GM12878 (cell line): ENCODE measurements around the gene SAYSD1. TPM values are rescaled to one million over a fixed set of nuclear protein-coding genes. Genes with fewer than 3 reads are reported as not detected.
A peak's percentile ranks its signal among the peaks of the same experiment; 100 is the strongest.
"Not testable (repeated sequence)": the region's sequence is repeated elsewhere in the genome, so short reads cannot be mapped to it uniquely, and the experiment has no call there.

Source experiments
- ATAC-seq: fragments of 200-7000 bp; cut with Tn5 transposase; 3 replicates; pipeline ENCODE4 v1.9.1; 2020; ENCODE audit warnings: mild to moderate bottlenecking, moderate library complexity
- BruUV-seq: library from RNA; stranded (reverse); fragments of 400-500 nt; replicated peaks from 2 replicates; lab custom pipeline; 2021; lab: Mats Ljungman, UMichigan
- CTCF ChIA-PET: fragments of 300-600 bp; sonication (Branson Sonifier 250); formaldehyde crosslinking; extraction: SDS; loops from one replicate; lab custom pipeline; 2021; ENCODE audit warnings: inconsistent platforms; lab: Yijun Ruan, JAX
- POLR2A ChIA-PET: fragments of 350-600 bp; formaldehyde crosslinking; extraction: SDS; loops from one replicate; lab custom pipeline; 2021; ENCODE audit warnings: inconsistent platforms; lab: Charles Lee
- RAD21 ChIA-PET: fragments of 300-600 bp; sonication (Branson Sonifier 250); formaldehyde crosslinking; loops from one replicate; lab custom pipeline; 2023; ENCODE audit warnings: antibody characterized with exemption; ENCODE audit not compliant: unreplicated experiment; lab: Charles Lee
- SMC1A ChIA-PET: fragments of 300-600 bp; sonication (Branson Sonifier 250); formaldehyde crosslinking; loops from one replicate; lab custom pipeline; 2023; ENCODE audit not compliant: unreplicated experiment, uncharacterized antibody; lab: Charles Lee
- DNase-seq: peaks from one replicate; pipeline ENCODE4 v3.0.0-alpha.2; 2011; ENCODE audit warnings: low read depth, low spot score
- FAIRE-seq: peaks from 3 replicates; lab custom pipeline; 2011; peaks lifted over from hg19 to GRCh38; lab: Jason Lieb, UNC
- H2AFZ ChIP-seq: 2 replicates; pipeline ENCODE4 v1.6.0; 2011; ENCODE audit warnings: low read depth, low read length, control low read depth; ENCODE audit not compliant: control insufficient read depth
- H3K27ac ChIP-seq: 2 replicates; pipeline ENCODE4 v1.5.1; 2011; ENCODE audit warnings: control low read depth; ENCODE audit not compliant: control insufficient read depth, insufficient read depth
- H3K27me3 ChIP-seq, 2 experiments: replicated peaks in 1 of 2; 2 replicates each; pipeline versions ENCODE4 v1.6.0 to v1.6.1; 2011; ENCODE audit warnings: low read length in 1 of 2; ENCODE audit not compliant: control insufficient read depth in 2 of 2, insufficient read depth in 2 of 2
- H3K36me3 ChIP-seq, 2 experiments: 2 replicates each; pipeline ENCODE4 v1.5.1; 2011; ENCODE audit warnings: low read length in 1 of 2; ENCODE audit not compliant: control insufficient read depth in 2 of 2, insufficient read depth in 2 of 2
- H3K4me1 ChIP-seq: 2 replicates; pipeline ENCODE4 v1.6.1; 2011; ENCODE audit warnings: mild to moderate bottlenecking, low read length, moderate library complexity, mixed read lengths; ENCODE audit not compliant: control insufficient read depth, insufficient read depth
- H3K4me2 ChIP-seq: 2 replicates; pipeline ENCODE4 v1.6.0; 2011; ENCODE audit warnings: control low read depth; ENCODE audit not compliant: control insufficient read depth, insufficient read depth
- H3K4me3 ChIP-seq: fragments of 200-600 bp; sonication (generic); 2 replicates; pipeline ENCODE4 v1.5.1; 2016
- H3K79me2 ChIP-seq: 2 replicates; pipeline ENCODE4 v1.6.0; 2011; ENCODE audit warnings: low read length; ENCODE audit not compliant: control insufficient read depth, insufficient read depth
- H3K9ac ChIP-seq: 2 replicates; pipeline ENCODE4 v1.8.0; 2011; ENCODE audit warnings: low read length, control low read depth, mixed read lengths; ENCODE audit not compliant: control insufficient read depth, insufficient read depth
- H3K9me3 ChIP-seq: replicated peaks from 3 replicates; pipeline ENCODE4 v1.5.1; 2011; ENCODE audit warnings: mild to moderate bottlenecking, low read length; ENCODE audit not compliant: control insufficient read depth, insufficient read depth
- H4K20me1 ChIP-seq: 2 replicates; pipeline ENCODE4 v1.6.0; 2011; ENCODE audit not compliant: control insufficient read depth, insufficient read depth
- EGR1 ChIP-seq, 2 experiments: IDR thresholded peaks; 1 replicate in 1 of 2; 2 replicates in 1 of 2; pipeline ENCODE4 v1.6.1; 2011 to 2012; ENCODE audit warnings: low read depth in 2 of 2, low read length in 2 of 2, borderline replicate concordance in 1 of 2, mild to moderate bottlenecking in 1 of 2, moderate library complexity in 1 of 2
- HDGF ChIP-seq: fragments of 450-650 bp; IDR thresholded peaks from 2 replicates; pipeline ENCODE4 v1.6.1; 2016; ENCODE audit warnings: antibody characterized with exemption
- NFXL1 ChIP-seq: fragments of 450-650 bp; IDR thresholded peaks from 2 replicates; pipeline ENCODE4 v1.6.1; 2017; ENCODE audit warnings: antibody characterized with exemption, mild to moderate bottlenecking, borderline replicate concordance
- REST ChIP-seq: IDR thresholded peaks from 2 replicates; pipeline ENCODE4 v1.6.1; 2012; ENCODE audit warnings: mild to moderate bottlenecking, low read depth, low read length
- SRF ChIP-seq, 2 experiments: IDR thresholded peaks; 2 replicates each; pipeline ENCODE4 v1.6.1; 2011; ENCODE audit warnings: low read depth in 2 of 2, low read length in 2 of 2, mild to moderate bottlenecking in 1 of 2, moderate library complexity in 1 of 2
- YBX1 ChIP-seq: fragments of 450-650 bp; IDR thresholded peaks from 2 replicates; pipeline ENCODE4 v1.6.1; 2016; ENCODE audit warnings: antibody characterized with exemption
- ZSCAN29 ChIP-seq: fragments of 450-650 bp; IDR thresholded peaks from 2 replicates; pipeline ENCODE4 v1.6.1; 2017; ENCODE audit warnings: mild to moderate bottlenecking, moderate library complexity
- WGBS: methylation state at CpG from one replicate; pipeline ENCODE4 v1.1.6; 2016; ENCODE audit warnings: low lambda C conversion rate; ENCODE audit not compliant: insufficient replicate concordance, insufficient coverage; ENCODE audit errors: missing lambda C conversion rate; 5-methylcytosine and 5-hydroxymethylcytosine counted together
- in situ Hi-C: fragments of 300-500 bp; cut with MboI; formaldehyde crosslinking; loops from 9 replicates; pipeline ENCODE4 v1.14.3; 2018; ENCODE audit warnings: mixed read lengths
- intact Hi-C: fragments of 100-400 bp; cut with micrococcal nuclease; formaldehyde crosslinking; loops from one replicate; pipeline ENCODE4 v1.14.2; 2022; ENCODE audit not compliant: unreplicated experiment
- polyA plus RNA-seq, 11 experiments: library from polyadenylated mRNA; depleted of rRNA in 4 of 11; unstranded in 6 of 11; stranded (reverse) in 5 of 11; fragments of >200 nt; fragmentation: Nextera tagmentation in 4 of 11; fragmentation: Illumina TruSeq in 1 of 11; extraction: Ambion mirVana in 4 of 11; extraction: Trizol in 1 of 11; gene quantifications; 1 replicate in 1 of 11; 2 replicates in 10 of 11; pipeline versions ENCODE4 v1.2.1 to v1.2.3, GENCODE V29; 2011 to 2016; ENCODE audit warnings: inconsistent platforms in 2 of 11, missing spikeins in 2 of 11, low read depth in 1 of 11
- total RNA-seq, 4 experiments: library from RNA; depleted of rRNA in 3 of 4; stranded (reverse); fragments of >200 nt in 3 of 4; fragmentation: Illumina TruSeq in 1 of 4; extraction: Trizol in 1 of 4; gene quantifications; 2 replicates each; pipeline versions ENCODE4 v1.2.1 to v1.2.3, GENCODE V29; 2013 to 2021

The SAYSD1 gene
- total and polyA plus RNA-seq, 10 of the 15 experiments (the other 5 are each of a cell fraction or from before 2014, with no cell fraction given) = 1.5 to 7.3 (median 6.4) TPM

GRCh38 chr6:39140556-39141167, 25.7 kb upstream of the SAYSD1 start (continued):
- no peak for TF ChIP-seq SRF (IDR thresholded peaks at IDR 0.05; ENCODE audit: low read depth in 2 of 2, low read length in 2 of 2)
- TF ChIP-seq YBX1 = no peak

- intact Hi-C loops = no loop called here
- SMC1A ChIA-PET = interaction anchor here (1.1 kb wide), 1 partner anchor 35 kb away, joined by 3 read pairs; no protein-coding TSS in a partner anchor
Observed at GRCh38 chr6:39137245-39137644, 22.3 kb upstream of the SAYSD1 start.

GRCh38 chr6:39136207-39136606, 21.2 kb upstream of the SAYSD1 start:
- WGBS = 13% methylated on average over 7 of the region's 7 CpGs
- not testable (repeated sequence) for H3K9ac ChIP-seq, BruUV-seq

More at GRCh38 chr6:39137245-39137644, 22.3 kb upstream of the SAYSD1 start:
- H4K20me1 ChIP-seq = no peaks in the 10 kb centered on the region
- H3K4me3 ChIP-seq = no peak overlapping the region
- FAIRE-seq (no peak), DNase-seq (no peak), ATAC-seq (0 out of 3 replicates have a peak, but pooled peaks have one; percentile 36)
- H2AFZ ChIP-seq = no peak overlapping the region
- in situ Hi-C loops = no loop called here
- RAD21 ChIA-PET = no interaction called here
- WGBS = 0% methylated on average over 2 of the region's 2 CpGs
- H3K79me2 ChIP-seq = no peaks in the 10 kb centered on the region
- H3K4me1 ChIP-seq = no peaks in the 10 kb centered on the region
- H3K27me3 ChIP-seq = no peaks in the 10 kb centered on the region
- CTCF ChIA-PET = interaction anchor here (1.5 kb wide), 1 partner anchor 165 kb away, joined by 6 read pairs; no protein-coding TSS in a partner anchor
- H3K9ac ChIP-seq = no peak overlapping the region
- TF ChIP-seq EGR1 (IDR thresholded peaks at IDR 0.05; ENCODE audit: borderline replicate concordance in 1 of 2, low read depth in 2 of 2, low read length in 2 of 2) = no peak
- TF ChIP-seq ZSCAN29 = no peak
- TF ChIP-seq HDGF = no peak
- no peak for TF ChIP-seq NFXL1
- peak; percentile 96 for TF ChIP-seq REST
- POLR2A ChIA-PET = no interaction called here
- no TSS peak for BruUV-seq
- H3K4me2 ChIP-seq = no peak overlapping the region
- H3K27ac ChIP-seq = no peak overlapping the region
- no peaks in the 10 kb centered on the region for H3K36me3 ChIP-seq
- no peaks in the 10 kb centered on the region; the same call in 2 of the 3 replicates for H3K9me3 ChIP-seq

More at GRCh38 chr6:39136207-39136606, 21.2 kb upstream of the SAYSD1 start:
- H3K36me3 ChIP-seq, H3K27me3 ChIP-seq, FAIRE-seq, H3K4me2 ChIP-seq, POLR2A ChIA-PET, H3K79me2 ChIP-seq, in situ Hi-C loops, RAD21 ChIA-PET, H3K27ac ChIP-seq, ATAC-seq, H3K9me3 ChIP-seq, intact Hi-C loops, DNase-seq, H3K4me1 ChIP-seq, H4K20me1 ChIP-seq, H3K4me3 ChIP-seq, H2AFZ ChIP-seq: not testable (repeated sequence)
- SMC1A ChIA-PET = interaction anchor here (1.1 kb wide), 1 partner anchor 34 kb away, joined by 3 read pairs; no protein-coding TSS in a partner anchor
- CTCF ChIA-PET = interaction anchor here (1.5 kb wide), 1 partner anchor 166 kb away, joined by 6 read pairs; no protein-coding TSS in a partner anchor
